Sigmoid colon (tissue), 7 donors: ENCODE results near the gene FUNDC2. TPM values are rescaled to one million over a fixed set of nuclear protein-coding genes. Genes with fewer than 3 reads are reported as not detected.

Experiments
- DNase-seq: peaks from one replicate; pipeline ENCODE4 v3.0.0-alpha.2; 2019
- H3K27ac ChIP-seq, 4 donors: fragments of 200-600 bp; sonication (generic); one replicate each; pipeline ENCODE4 v1.5.1; 2016 to 2019; ENCODE audit warnings: mild to moderate bottlenecking in 1 of 4
- H3K27me3 ChIP-seq, 3 donors: fragments of 200-600 bp; sonication (generic); one replicate each; pipeline ENCODE4 v1.5.1; 2019; ENCODE audit warnings: mild to moderate bottlenecking in 1 of 3
- H3K36me3 ChIP-seq, 4 donors: fragments of 200-600 bp; sonication (generic); one replicate each; pipeline ENCODE4 v1.5.1; 2016 to 2019
- H3K4me1 ChIP-seq, 4 donors: fragments of 200-600 bp; sonication (generic); one replicate each; pipeline ENCODE4 v1.5.1; 2017 to 2019
- H3K4me3 ChIP-seq, 4 donors: fragments of 200-600 bp; sonication (generic); one replicate each; pipeline ENCODE4 v1.5.1; 2017 to 2019; ENCODE audit warnings: mild to moderate bottlenecking in 2 of 4, moderate library complexity in 1 of 4
- H3K9me3 ChIP-seq, 4 donors: fragments of 200-600 bp in 3 of 4; sonication (generic) in 3 of 4; one replicate each; pipeline versions ENCODE4 v1.5.1 to v1.6.1; 2013 to 2019
- CTCF ChIP-seq, 4 experiments: fragments of 450-650 bp in 3 of 4; fragments of 200-600 bp in 1 of 4; IDR thresholded peaks; one replicate each; pipeline ENCODE4 v1.5.1; 2016 to 2019; ENCODE audit warnings: antibody characterized with exemption in 4 of 4, mild to moderate bottlenecking in 3 of 4, moderate library complexity in 2 of 4
- EP300 ChIP-seq, 4 donors: sonication (generic); formaldehyde crosslinking; IDR thresholded peaks; one replicate each; pipeline ENCODE4 v1.6.1; 2017; ENCODE audit warnings: antibody characterized with exemption in 4 of 4
- POLR2A ChIP-seq, 2 donors: fragments of 450-650 bp; IDR thresholded peaks; one replicate each; pipeline ENCODE4 v1.6.1; 2016; ENCODE audit warnings: antibody characterized with exemption in 2 of 2, mild to moderate bottlenecking in 2 of 2, moderate library complexity in 2 of 2
- POLR2AphosphoS5 ChIP-seq, 4 donors: sonication (generic); formaldehyde crosslinking; IDR thresholded peaks; one replicate each; pipeline ENCODE4 v1.6.1; 2017; ENCODE audit warnings: antibody characterized with exemption in 4 of 4
- WGBS, 2 donors: extraction: QIAGEN DNeasy Blood & Tissue Kit; methylation state at CpG; one replicate each; pipeline ENCODE4 v1.1.7; 2013; 5-methylcytosine and 5-hydroxymethylcytosine counted together
- intact Hi-C: fragments of 100-400 bp; cut with DNase I; formaldehyde crosslinking; loops from one replicate; pipeline ENCODE4 v1.15.1; 2023
- polyA plus RNA-seq, 3 donors: library from polyadenylated mRNA; stranded (reverse); fragments of 200-250 nt; gene quantifications; one replicate each; pipeline ENCODE4 v1.2.3, GENCODE V29; 2013
- total RNA-seq, 4 donors: library from RNA; depleted of rRNA; stranded (reverse); fragments of >200 nt; gene quantifications; one replicate each; pipeline ENCODE4 v1.1.0, GENCODE V29; 2016
- donor health status: healthy with polysubstance abuse.
- donor health status: Bipolar disorder and iron deficiency.
- donor health status: healthy.

The FUNDC2 gene
- total and polyA plus RNA-seq, 7 donors = 74.0 to 109 (median 96.4) TPM

DNA sequence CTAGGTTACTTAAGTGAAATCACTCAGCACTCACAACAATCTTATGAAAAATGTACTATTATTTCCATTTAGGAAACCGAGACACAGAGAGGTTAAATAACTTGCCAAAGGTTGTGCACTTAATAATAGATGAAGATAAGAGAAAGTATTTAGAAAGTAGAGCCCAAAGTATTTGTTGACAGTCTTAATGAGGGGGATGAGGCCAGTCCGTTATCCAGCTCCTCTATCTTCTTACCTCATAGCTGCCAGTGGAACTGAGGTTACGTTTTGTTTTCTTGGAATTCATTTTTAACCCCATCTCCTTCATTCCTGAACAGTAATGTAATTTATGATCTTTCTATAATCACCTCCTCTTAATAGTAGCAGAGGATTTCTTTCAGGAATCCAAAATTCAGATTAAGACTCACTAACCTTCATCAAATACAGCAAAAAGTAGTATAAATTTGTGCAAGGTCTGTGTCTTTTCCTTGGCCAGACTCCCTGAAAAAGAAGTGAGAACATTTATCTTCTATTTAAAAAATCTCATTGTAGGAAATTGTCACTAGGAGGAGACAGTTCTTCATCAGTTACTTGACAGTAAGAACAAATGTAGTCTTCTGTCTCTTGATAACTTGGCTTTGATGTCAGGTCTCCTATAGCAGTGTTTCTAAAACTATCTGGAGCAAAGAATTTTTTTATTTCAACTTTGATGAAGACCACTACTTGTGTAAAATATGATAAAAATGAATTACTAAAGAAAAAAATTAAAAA, 39.6 kb upstream of the FUNDC2 start:
- WGBS, 2 donors = 78 to 79% methylated on average over 3 of the region's 3 CpGs
- no peak for DNase-seq
- Histone ChIP-seq H3K36me3 (no peaks in the 10 kb centered on the region), H3K9me3 (no peaks in the 10 kb centered on the region), H3K4me3 (no peak overlapping the region), H3K27me3 (no peaks in the 10 kb centered on the region), H3K27ac (no peak overlapping the region), H3K4me1 (no peaks in the 10 kb centered on the region)
- TF ChIP-seq EP300 (IDR thresholded peaks at IDR 0.05) = no peak
- TF ChIP-seq POLR2A (IDR thresholded peaks at IDR 0.05) = no peak
- no peak for TF ChIP-seq CTCF (IDR thresholded peaks at IDR 0.05)
- no peak for TF ChIP-seq POLR2AphosphoS5 (IDR thresholded peaks at IDR 0.05)
- intact Hi-C loops = loop anchor here (10.0 kb wide), 1 partner anchor 228 kb away; the partner anchor contains the start of gene VBP1

DNA sequence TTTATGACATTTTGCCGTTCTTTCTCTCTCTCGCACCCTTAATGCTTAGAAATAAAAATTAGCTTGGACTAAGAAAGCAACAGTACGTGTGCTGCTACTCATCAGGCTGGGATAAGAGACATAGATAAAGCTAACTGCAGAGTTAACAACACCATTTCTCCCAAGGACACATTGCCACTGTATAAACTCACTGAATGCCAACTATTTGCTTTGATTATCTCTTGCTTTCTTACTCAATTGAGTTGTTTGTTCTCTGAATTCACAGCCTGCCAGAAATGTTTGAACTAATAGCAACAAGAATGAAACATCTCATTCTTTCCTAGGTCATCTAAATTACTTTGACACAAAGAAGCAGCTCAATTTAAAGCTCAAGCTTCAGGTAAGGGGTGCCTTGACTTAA, 38.7 kb upstream of the FUNDC2 start:
- TF ChIP-seq EP300 (IDR thresholded peaks at IDR 0.05) = no peak
- no peak for TF ChIP-seq POLR2AphosphoS5 (IDR thresholded peaks at IDR 0.05)
- TF ChIP-seq CTCF (IDR thresholded peaks at IDR 0.05) = no peak
- DNase-seq = no peak
- H3K36me3 ChIP-seq = no peaks in the 10 kb centered on the region
- H3K9me3 ChIP-seq = no peaks in the 10 kb centered on the region
- H3K4me1 ChIP-seq = no peaks in the 10 kb centered on the region
- H3K27me3 ChIP-seq = no peaks in the 10 kb centered on the region
- no peak overlapping the region for H3K4me3 ChIP-seq
- intact Hi-C loops = loop anchor here (10.0 kb wide), 1 partner anchor 227 kb away; the partner anchor contains the start of gene VBP1
- WGBS, 2 donors = 52 to 68% methylated on average over 3 of the region's 3 CpGs
- H3K27ac ChIP-seq = no peak overlapping the region

DNA sequence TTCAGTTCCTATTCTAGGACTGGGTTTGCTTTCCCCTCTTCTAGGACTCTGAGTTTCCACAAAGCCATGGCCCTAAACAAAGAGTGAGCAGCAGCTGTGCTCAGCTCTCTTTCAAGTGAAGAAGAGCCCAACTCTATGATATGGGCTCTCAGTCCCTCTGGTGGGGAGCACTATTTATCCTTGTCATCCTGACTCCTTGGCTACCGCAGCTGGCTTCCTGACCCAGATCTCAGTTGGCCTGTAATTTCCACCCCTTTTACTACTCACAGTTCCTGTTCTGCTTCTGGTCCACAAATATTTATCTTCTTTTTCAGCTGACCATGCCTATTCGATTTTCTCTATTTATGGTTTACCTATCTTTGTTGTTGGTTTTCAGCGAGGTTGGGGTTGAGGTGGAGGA, 37.9 kb upstream of the FUNDC2 start:
- H3K36me3 ChIP-seq = no peaks in the 10 kb centered on the region
- WGBS, 2 donors = 78 to 84% methylated on average over 3 of the region's 3 CpGs
- H3K27ac ChIP-seq = no peak overlapping the region
- no peaks in the 10 kb centered on the region for H3K27me3 ChIP-seq
- TF ChIP-seq POLR2AphosphoS5 (IDR thresholded peaks at IDR 0.05) = no peak
- TF ChIP-seq POLR2A (IDR thresholded peaks at IDR 0.05) = no peak
- TF ChIP-seq EP300 (IDR thresholded peaks at IDR 0.05) = no peak
- no peak for TF ChIP-seq CTCF (IDR thresholded peaks at IDR 0.05)
- no peaks in the 10 kb centered on the region for H3K9me3 ChIP-seq
- H3K4me1 ChIP-seq = no peaks in the 10 kb centered on the region
- intact Hi-C loops = loop anchor here (10.0 kb wide), 1 partner anchor 226 kb away; the partner anchor contains the start of gene VBP1
- DNase-seq = no peak
- H3K4me3 ChIP-seq = no peak overlapping the region

DNA sequence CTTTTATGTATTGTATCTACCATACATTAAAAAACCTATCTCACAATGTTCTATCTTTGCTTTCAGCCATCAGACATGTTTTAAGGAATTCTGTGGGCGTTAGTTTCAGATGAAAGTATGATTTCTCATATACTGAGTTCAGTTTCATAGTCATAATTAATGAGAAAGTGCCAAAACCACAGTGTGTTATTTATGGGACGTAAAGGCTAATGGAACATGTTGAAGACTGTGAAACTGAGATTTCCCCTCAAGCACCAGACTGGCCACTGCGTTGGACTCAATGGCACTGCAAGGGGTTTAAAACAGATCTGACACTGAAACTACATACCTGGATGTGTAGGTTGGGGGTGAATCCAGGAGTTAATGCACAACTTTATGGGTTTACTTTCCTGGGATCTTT, 36.1 kb upstream of the FUNDC2 start:
- Histone ChIP-seq H3K4me3 (no peak overlapping the region), H3K27me3 (no peaks in the 10 kb centered on the region), H3K36me3 (no peaks in the 10 kb centered on the region), H3K27ac (no peak overlapping the region), H3K9me3 (no peaks in the 10 kb centered on the region), H3K4me1 (no peaks in the 10 kb centered on the region)
- no peak for DNase-seq
- intact Hi-C loops = no loop called here
- WGBS, 2 donors = 72 to 92% methylated on average over 3 of the region's 3 CpGs
- TF ChIP-seq POLR2AphosphoS5 (IDR thresholded peaks at IDR 0.05) = no peak
- TF ChIP-seq CTCF (IDR thresholded peaks at IDR 0.05) = no peak
- TF ChIP-seq POLR2A (IDR thresholded peaks at IDR 0.05) = no peak

- Histone ChIP-seq H3K4me1 (no peaks in the 10 kb centered on the region), H3K27me3 (no peaks in the 10 kb centered on the region), H3K9me3 (no peaks in the 10 kb centered on the region), H3K36me3 (no peaks in the 10 kb centered on the region), H3K27ac (no peak overlapping the region), H3K4me3 (no peak overlapping the region)
- no peak for DNase-seq
- intact Hi-C loops = no loop called here
- TF ChIP-seq POLR2AphosphoS5 (IDR thresholded peaks at IDR 0.05) (no peak), POLR2A (IDR thresholded peaks at IDR 0.05) (no peak), CTCF (IDR thresholded peaks at IDR 0.05) (no peak), EP300 (IDR thresholded peaks at IDR 0.05) (no peak)
- 83 to 94% methylated on average over 3 of the region's 3 CpGs for WGBS, 2 donors
Observed at GRCh38 chrX:154991039-154991438, 35.6 kb upstream of the FUNDC2 start.
